Activated CD4-positive, alpha-beta T cell treated with anti-CD3 and anti-CD28 coated beads, Interleukin-10, Interleukin-2, amounts not matched to agents 100 ng/mL and 50 ng/mL, durations not matched to agents 16 hours and 8 hours (primary cell): Measurements from ENCODE around the gene IQCB1.
"Not testable (repeated sequence)": the region's sequence is repeated elsewhere in the genome, so short reads cannot be mapped to it uniquely, and the experiment has no call there.

Experiments
- DNase-seq: peaks from one replicate; pipeline ENCODE4 v3.0.0-alpha.2; 2020

The IQCB1 gene, protein sequence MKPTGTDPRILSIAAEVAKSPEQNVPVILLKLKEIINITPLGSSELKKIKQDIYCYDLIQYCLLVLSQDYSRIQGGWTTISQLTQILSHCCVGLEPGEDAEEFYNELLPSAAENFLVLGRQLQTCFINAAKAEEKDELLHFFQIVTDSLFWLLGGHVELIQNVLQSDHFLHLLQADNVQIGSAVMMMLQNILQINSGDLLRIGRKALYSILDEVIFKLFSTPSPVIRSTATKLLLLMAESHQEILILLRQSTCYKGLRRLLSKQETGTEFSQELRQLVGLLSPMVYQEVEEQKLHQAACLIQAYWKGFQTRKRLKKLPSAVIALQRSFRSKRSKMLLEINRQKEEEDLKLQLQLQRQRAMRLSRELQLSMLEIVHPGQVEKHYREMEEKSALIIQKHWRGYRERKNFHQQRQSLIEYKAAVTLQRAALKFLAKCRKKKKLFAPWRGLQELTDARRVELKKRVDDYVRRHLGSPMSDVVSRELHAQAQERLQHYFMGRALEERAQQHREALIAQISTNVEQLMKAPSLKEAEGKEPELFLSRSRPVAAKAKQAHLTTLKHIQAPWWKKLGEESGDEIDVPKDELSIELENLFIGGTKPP

DNA sequence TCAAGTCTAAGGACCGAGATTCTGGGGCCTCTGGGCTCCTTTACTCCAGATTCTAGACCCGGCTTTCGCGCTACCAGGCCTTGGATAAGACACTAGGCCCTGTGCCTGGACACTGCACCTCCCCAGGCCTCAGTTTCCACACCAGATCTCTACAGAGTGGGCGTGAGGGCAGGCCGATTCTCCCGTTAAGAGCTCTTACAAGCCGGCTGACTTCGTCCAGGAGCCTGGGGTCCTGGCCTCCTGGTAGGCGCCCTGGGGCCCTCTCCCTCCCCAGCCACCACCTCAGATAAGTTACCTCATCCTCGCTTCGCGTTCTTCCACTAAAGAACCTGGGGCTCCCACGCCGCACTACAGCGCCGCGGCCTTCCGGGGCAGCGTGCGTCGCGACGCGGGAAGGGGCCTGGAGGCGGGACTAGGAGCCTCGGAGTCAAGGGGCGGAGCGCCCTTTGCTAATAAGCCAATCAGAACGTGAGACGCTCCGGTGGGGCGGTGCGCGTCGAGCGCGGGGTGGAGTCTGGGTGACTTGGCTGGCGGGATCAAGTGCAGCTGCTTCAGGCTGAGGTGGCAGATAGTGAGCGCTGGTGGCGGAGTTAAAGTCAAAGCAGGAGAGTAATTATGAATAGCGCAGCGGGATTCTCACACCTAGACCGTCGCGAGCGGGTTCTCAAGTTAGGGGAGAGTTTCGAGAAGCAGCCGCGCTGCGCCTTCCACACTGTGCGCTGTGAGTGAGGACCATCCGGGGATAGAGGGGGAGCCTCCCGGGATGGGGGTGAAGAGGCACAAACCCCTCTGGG lies at the start of gene IQCB1, which contains the start of gene EAF2:
Gene IQCB1 (minus strand): TSS at position 390 of the 794 bp plus-strand sequence. CDS start 6,100 bp downstream, outside the sequence.
Gene EAF2 (plus strand): TSS at position 539 of the 794 bp plus-strand sequence. CDS start 77 bp downstream, at position 616.
- peak; percentile 99 for DNase-seq

GRCh38 chr3:121883507-121883906 lies 48.6 kb upstream of the IQCB1 start:
- peak; percentile 62 for DNase-seq

DNA sequence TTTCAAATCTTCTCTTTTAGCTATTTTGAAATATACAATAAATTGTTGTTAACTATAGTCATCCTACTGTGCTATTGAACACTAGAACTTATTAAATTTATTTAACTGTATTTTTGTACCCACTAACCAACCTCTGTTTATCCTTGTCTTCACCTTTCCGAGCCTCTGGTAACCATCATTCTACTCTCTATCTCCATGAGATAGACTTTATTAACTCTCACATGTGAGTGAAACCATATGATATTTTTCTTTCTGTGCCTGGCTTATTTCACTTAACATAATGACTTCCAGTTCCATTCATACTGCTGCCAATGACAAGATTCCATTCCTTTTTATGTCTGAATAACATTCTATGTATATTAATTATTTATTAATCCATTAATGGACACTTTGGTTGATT lies 43.6 kb upstream of the IQCB1 start:
- DNase-seq, result no peak

- DNase-seq, result no peak
Measured at GRCh38 chr3:121871430-121871829, 36.6 kb upstream of the IQCB1 start.

GRCh38 chr3:121870717-121871116 lies 35.9 kb upstream of the IQCB1 start:
- peak; percentile 4 for DNase-seq

GRCh38 chr3:121869736-121870135 lies 34.9 kb upstream of the IQCB1 start:
- no peak for DNase-seq

GRCh38 chr3:121863801-121864200 lies 28.9 kb upstream of the IQCB1 start:
- no peak for DNase-seq

DNA sequence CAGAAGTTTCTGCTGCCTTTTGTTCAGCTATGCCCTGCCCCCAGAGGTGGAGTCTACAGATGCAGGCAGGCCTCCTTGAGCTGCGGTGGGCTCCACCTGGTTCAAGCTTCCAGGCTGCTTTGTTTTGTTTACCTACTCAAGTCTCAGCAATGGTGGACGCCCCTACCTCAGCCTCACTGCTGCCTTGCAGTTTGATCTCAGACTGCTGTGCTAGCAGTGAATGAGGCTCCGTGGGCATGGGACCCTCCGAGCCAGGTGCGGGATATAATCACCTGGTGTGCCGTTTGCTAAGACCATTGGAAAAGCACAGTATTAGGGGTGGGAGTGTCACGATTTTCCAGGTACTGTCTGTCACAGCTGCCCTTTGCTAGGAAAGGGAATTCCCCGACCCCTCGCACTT lies 28.4 kb upstream of the IQCB1 start:
- DNase-seq, result not testable (repeated sequence)

- DNase-seq, result not testable (repeated sequence)
Measured at GRCh38 chr3:121857778-121858177, 22.9 kb upstream of the IQCB1 start.

GRCh38 chr3:121855555-121855954 lies 20.7 kb upstream of the IQCB1 start:
- peak; percentile 41 for DNase-seq

GRCh38 chr3:121852256-121852655 lies 17.4 kb upstream of the IQCB1 start:
- DNase-seq, result no peak

DNA sequence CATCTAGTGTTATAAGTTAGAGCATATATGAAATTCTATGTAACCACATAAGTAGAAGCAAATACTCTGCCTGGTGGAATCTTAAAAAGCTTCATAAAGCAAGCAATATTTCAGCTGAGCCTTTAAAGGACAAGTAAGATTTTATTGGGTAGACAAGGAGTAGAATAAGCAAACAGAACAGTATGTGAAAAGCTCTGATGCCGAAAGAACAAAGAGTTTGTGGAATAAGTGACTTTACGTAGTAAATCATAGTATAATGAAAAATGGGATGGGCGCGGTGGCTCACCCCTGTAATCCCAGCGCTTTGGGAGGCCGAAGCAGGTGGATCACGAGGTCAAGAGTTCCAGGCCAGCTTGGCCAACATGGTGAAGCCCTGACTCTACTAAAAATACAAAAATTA lies 10.0 kb upstream of the IQCB1 start:
- DNase-seq, result no peak

GRCh38 chr3:121839962-121840361 lies 5.1 kb upstream of the IQCB1 start:
- DNase-seq, result no peak

DNA sequence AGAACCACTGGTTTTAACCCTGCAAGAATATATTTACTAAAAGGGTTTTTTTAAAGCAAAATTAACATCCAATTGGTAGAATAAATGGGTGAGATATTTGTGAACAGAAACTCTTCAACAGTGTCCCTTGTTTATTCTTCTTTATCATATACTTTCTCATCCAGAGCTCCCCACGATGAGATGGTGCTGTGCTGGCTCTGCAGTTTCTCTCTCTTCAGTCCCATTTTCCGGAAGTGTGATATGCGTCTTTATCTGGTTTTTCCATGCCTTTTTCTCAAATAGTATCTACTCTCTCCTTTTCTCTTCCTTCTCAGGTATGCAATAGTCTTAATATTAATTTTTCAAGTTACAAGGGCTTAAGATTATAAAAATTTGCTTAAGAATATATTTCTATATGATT lies 1.6 kb upstream of the IQCB1 start:
- no peak for DNase-seq

GRCh38 chr3:121836064-121836463 lies 1.2 kb upstream of the IQCB1 start:
- DNase-seq, result peak; percentile 16

DNA sequence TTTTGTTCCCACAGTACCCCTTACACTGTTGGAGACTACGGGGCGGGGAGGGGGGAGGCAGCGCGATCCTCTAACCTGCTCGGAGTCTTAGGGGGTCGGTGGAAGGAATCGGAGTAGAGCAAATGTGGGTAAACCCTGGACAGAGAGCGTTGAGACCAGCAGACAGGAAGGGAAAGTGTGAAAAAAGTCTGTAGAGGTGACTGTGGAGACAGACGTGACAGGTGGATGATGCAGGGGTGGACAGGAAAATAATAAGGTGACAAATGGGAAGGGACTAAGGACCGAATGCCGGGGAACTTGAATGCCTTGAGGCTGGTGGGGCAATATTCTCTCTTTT lies 573 bp upstream of the IQCB1 start:
- peak; percentile 38 for DNase-seq

DNA sequence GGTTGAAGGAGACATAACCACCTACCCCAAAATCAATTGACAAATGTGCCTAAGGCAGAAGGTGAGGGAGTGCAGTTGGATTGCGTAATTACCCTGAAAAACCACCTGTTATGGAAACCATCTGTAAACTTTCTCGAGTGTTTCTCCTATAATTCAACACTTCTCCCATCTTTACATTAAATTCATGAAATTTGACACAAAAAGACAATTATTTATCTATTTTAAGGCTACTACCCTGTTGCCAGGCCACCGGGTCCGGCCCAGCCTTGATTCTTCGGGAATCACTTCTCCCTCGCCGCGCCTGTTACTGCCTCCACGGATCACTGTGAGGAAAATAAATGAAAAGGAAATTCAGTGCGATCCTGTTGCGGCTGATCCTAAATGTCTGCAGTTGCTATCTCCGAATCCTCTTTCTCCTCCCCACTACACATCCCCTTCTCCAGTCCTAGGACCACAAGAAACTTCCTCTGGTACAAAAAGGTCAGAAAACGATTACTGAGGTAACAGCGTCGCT lies 646 bp downstream of the IQCB1 start:
- peak; percentile 24 for DNase-seq

DNA sequence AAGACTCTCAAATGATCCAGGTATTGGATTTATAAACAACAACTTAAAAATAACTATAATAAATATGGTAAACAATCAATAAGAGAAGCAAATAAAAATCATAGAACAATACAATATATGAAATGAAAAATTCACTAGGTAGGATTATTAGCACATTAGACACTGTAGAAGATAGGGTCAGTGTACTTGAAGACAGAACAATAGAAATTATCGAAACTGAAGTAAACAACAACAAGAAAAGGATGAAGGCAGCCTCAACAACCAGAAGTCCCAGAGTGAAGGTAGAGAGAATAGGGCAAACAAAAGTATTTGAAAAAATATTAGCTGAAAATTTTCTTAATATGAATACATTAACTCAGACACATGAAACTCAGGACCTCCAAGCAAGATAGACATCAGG lies 11.9 kb downstream of the IQCB1 start:
- DNase-seq, result no peak

GRCh38 chr3:121821421-121822199 lies 13.2 kb downstream of the IQCB1 start:
- no peak for DNase-seq

DNA sequence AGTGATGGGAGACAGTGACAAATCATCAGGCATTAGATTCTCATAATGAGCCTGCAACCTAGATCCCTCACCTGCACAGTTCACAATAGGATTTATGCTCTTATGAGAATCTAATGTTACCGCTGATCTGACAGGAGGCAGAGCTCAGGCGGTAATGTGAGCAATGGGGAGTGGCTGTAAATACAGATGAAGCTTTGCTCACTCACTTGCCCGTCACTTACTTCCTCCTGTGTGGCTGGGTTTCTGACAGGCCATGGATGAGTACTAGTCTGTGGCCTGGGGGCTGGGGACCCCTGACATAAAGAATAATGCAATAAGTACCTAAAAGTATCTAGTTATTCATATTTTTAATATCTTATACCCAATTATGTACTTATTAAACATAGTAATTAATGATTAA lies 15.6 kb downstream of the IQCB1 start:
- no peak for DNase-seq

DNA sequence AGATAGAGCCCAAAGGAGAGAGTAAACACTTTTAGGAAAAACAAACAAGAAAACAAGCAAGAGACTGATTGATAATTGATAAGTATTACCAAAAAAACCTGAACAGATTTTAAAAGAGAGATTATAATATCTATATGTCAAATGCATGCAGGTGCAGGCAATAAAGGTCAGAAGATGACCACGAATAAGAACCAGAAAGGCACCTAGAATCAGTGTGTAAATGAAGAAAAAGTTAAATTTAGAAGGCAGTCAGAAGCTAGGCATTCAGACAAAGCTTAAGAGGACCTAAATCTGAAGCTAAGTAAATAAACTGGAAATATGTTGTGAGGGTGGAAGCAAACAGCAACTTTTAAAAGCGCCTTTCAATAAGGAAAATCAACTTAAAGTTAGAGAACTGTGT lies 16.3 kb downstream of the IQCB1 start:
- no peak for DNase-seq

GRCh38 chr3:121817753-121818152 lies 17.1 kb downstream of the IQCB1 start:
- no peak for DNase-seq

DNA sequence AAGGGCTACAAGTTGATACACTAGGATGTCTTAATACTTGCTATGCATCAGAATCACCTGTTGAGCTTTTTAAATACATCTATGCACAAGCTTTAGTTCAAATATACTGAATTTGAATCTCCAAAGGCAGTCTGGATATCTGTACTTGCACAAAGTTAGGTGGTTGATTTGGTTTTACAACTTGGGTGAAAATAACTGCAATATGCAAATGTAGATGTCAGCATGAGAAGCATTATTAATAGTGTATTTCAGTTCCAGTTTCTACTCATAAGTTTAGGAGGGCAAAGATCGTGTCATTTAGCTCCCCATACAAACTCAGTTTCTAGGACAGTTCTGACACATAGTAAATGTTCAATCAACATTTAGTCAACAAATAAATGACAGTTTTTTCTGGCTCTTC lies 25.6 kb downstream of the IQCB1 start:
- peak; percentile 9 for DNase-seq
